OCI-LY1 (cell line): Measurements from ENCODE around the gene RALY.

ENCODE experiments used
- H2AFZ ChIP-seq: fragments of 200-600 bp; sonication (generic), shearing (Covaris generic); 2 replicates; pipeline ENCODE4 v1.6.0; 2014; ENCODE audit warnings: antibody characterized with exemption, mild to moderate bottlenecking, low read length
- H3F3A ChIP-seq: fragments of 200-600 bp; sonication (generic), shearing (Covaris generic); 2 replicates; pipeline ENCODE4 v1.6.0; 2014; ENCODE audit warnings: mild to moderate bottlenecking, antibody characterized with exemption, low read length, moderate library complexity; ENCODE audit not compliant: insufficient read depth
- H3K27ac ChIP-seq: fragments of 200-600 bp; sonication (generic); 2 replicates; pipeline ENCODE4 v1.5.1; 2014; ENCODE audit warnings: low read length, mixed run types, mild to moderate bottlenecking, low read depth; ENCODE audit not compliant: poor library complexity, severe bottlenecking
- H3K27me3 ChIP-seq: fragments of 200-600 bp; sonication (generic); 2 replicates; pipeline ENCODE4 v1.6.0; 2014; ENCODE audit warnings: antibody characterized with exemption, mild to moderate bottlenecking, low read length, moderate library complexity; ENCODE audit not compliant: insufficient read depth
- H3K36me3 ChIP-seq: fragments of 200-600 bp; sonication (generic); 2 replicates; pipeline ENCODE4 v1.6.1; 2014; ENCODE audit warnings: mild to moderate bottlenecking, antibody characterized with exemption, low read length, moderate library complexity, mixed read lengths; ENCODE audit not compliant: insufficient read depth
- H3K4me1 ChIP-seq: fragments of 200-600 bp; sonication (generic); 2 replicates; pipeline ENCODE4 v1.5.1; 2014; ENCODE audit warnings: mild to moderate bottlenecking, low read length, moderate library complexity; ENCODE audit not compliant: insufficient read depth, severe bottlenecking
- H3K4me2 ChIP-seq: fragments of 200-600 bp; sonication (generic), shearing (Covaris generic); 2 replicates; pipeline ENCODE4 v1.6.1; 2014; ENCODE audit warnings: low read length
- H3K4me3 ChIP-seq: fragments of 200-600 bp; sonication (generic); 2 replicates; pipeline ENCODE4 v1.5.1; 2014; ENCODE audit warnings: low read length, low read depth, mild to moderate bottlenecking, mixed read lengths; ENCODE audit not compliant: poor library complexity, severe bottlenecking
- H3K79me2 ChIP-seq: fragments of 200-600 bp; shearing (Covaris generic); 2 replicates; pipeline ENCODE4 v1.6.1; 2016; ENCODE audit warnings: mixed run types, low read length, mixed read lengths; ENCODE audit not compliant: insufficient read depth
- H3K9ac ChIP-seq: fragments of 200-600 bp; sonication (generic), shearing (Covaris generic); 2 replicates; pipeline ENCODE4 v1.6.1; 2014; ENCODE audit warnings: mild to moderate bottlenecking, low read length, mixed read lengths
- H3K9me2 ChIP-seq: fragments of 200-600 bp; sonication (generic), shearing (Covaris generic); 2 replicates; pipeline ENCODE4 v1.6.1; 2014; ENCODE audit warnings: low read depth, mild to moderate bottlenecking, low read length, mixed read lengths
- H3K9me3 ChIP-seq: fragments of 200-600 bp; shearing (Covaris generic); 2 replicates; pipeline ENCODE4 v1.6.1; 2014; ENCODE audit warnings: low read length, mixed read lengths
- H4K20me1 ChIP-seq: fragments of 200-600 bp; sonication (generic), shearing (Covaris generic); 2 replicates; pipeline ENCODE4 v1.6.0; 2016; ENCODE audit warnings: mild to moderate bottlenecking, low read length; ENCODE audit not compliant: insufficient read depth
- EZH2 ChIP-seq: fragments of 200-600 bp; sonication (generic), shearing (Covaris generic); IDR thresholded peaks from 2 replicates; pipeline ENCODE4 v1.8.0; 2017; ENCODE audit warnings: borderline replicate concordance, mixed run types, mild to moderate bottlenecking, antibody characterized with exemption, low read length, moderate library complexity, mixed read lengths
- TF ChIP-seq, protein P1 (sequence below): fragments of 200-600 bp; sonication (generic), shearing (Covaris generic); IDR thresholded peaks from 2 replicates; pipeline ENCODE4 v1.5.1; 2017; ENCODE audit warnings: mild to moderate bottlenecking, antibody characterized with exemption, low read length, moderate library complexity, mixed read lengths

Gene RALY

DNA sequence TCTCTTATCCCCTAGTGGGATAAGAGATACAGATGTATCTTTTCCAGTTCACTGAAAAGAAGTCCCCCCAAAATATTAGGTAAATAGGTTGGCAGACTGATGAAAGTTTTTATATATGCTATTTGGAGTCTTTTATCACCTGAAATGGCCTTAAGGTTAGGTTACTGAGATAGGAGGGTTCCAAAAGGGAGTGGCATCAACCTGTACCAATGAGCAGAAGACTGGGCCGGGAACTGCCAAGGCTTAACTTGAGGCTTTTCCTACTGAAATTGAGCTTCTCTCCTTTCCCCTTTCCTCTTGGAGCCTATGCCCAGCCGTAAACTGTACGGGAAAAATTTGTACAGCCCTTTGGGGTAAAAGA is 76.3 kb downstream of the RALY start:
- H3K9me3 ChIP-seq: no peaks in the 10 kb centered on the region
- TF ChIP-seq, protein P1, sequence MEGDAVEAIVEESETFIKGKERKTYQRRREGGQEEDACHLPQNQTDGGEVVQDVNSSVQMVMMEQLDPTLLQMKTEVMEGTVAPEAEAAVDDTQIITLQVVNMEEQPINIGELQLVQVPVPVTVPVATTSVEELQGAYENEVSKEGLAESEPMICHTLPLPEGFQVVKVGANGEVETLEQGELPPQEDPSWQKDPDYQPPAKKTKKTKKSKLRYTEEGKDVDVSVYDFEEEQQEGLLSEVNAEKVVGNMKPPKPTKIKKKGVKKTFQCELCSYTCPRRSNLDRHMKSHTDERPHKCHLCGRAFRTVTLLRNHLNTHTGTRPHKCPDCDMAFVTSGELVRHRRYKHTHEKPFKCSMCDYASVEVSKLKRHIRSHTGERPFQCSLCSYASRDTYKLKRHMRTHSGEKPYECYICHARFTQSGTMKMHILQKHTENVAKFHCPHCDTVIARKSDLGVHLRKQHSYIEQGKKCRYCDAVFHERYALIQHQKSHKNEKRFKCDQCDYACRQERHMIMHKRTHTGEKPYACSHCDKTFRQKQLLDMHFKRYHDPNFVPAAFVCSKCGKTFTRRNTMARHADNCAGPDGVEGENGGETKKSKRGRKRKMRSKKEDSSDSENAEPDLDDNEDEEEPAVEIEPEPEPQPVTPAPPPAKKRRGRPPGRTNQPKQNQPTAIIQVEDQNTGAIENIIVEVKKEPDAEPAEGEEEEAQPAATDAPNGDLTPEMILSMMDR: no peak
- TF ChIP-seq EZH2: no peak
- H3K27ac ChIP-seq: no peak overlapping the region
- H4K20me1 ChIP-seq: no peaks in the 10 kb centered on the region
- no peak overlapping the region for H3K9ac ChIP-seq
- no peaks in the 10 kb centered on the region for H3K4me1 ChIP-seq
- no peak overlapping the region for H3K4me3 ChIP-seq
- H3K9me2 ChIP-seq: no peaks in the 10 kb centered on the region
- no peak overlapping the region for H3K4me2 ChIP-seq
- H3F3A ChIP-seq: no peaks in the 10 kb centered on the region
- H2AFZ ChIP-seq: no peak overlapping the region
- peaks cover 41% of the 10 kb centered on the region; the same call in 1 of the 2 replicates for H3K36me3 ChIP-seq
- no peaks in the 10 kb centered on the region for H3K79me2 ChIP-seq
- H3K27me3 ChIP-seq: no peaks in the 10 kb centered on the region

DNA sequence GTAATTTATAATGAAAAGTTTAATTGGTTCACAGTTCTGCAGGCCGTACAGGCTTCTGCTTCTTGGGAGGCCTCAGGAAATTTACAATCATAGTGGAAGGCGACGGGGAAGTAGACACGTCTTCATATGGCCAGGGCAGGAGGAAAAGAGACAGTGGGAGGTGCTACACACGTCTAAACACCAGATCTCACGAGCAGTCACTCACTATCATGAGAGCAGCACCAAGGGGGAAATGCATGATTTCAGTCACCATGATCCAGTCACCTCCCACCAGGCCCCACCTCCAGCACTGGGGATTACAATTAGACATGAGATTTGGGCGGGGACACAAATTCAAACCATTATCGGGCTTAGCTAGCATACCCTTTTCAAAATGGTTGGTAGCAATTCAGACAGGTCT is 77.1 kb downstream of the RALY start:
- H4K20me1 ChIP-seq: no peaks in the 10 kb centered on the region
- H3K27me3 ChIP-seq: no peaks in the 10 kb centered on the region
- no peak overlapping the region for H2AFZ ChIP-seq
- H3K36me3 ChIP-seq: peaks cover 37% of the 10 kb centered on the region; the same call in 1 of the 2 replicates
- H3F3A ChIP-seq: no peaks in the 10 kb centered on the region
- H3K79me2 ChIP-seq: no peaks in the 10 kb centered on the region
- H3K4me1 ChIP-seq: no peaks in the 10 kb centered on the region
- H3K9me2 ChIP-seq: no peaks in the 10 kb centered on the region
- H3K9me3 ChIP-seq: no peaks in the 10 kb centered on the region
- no peak overlapping the region for H3K9ac ChIP-seq
- TF ChIP-seq EZH2: no peak
- TF ChIP-seq, protein P1: no peak
- H3K4me2 ChIP-seq: no peak overlapping the region
- H3K27ac ChIP-seq: no peak overlapping the region
- H3K4me3 ChIP-seq: no peak overlapping the region

DNA sequence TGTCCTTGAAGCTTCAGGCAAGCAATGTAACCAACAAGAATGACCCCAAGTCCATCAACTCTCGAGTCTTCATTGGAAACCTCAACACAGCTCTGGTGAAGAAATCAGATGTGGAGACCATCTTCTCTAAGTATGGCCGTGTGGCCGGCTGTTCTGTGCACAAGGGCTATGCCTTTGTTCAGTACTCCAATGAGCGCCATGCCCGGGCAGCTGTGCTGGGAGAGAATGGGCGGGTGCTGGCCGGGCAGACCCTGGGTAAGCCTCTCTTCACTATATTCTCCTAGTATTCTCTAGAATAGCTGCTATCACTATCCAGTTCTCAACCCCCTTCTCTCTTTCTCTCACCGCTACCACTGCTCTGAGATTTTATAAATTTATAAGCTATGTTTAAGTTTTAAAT is 78.4 kb downstream of the RALY start:
- H3K4me1 ChIP-seq: no peaks in the 10 kb centered on the region
- no peak overlapping the region for H2AFZ ChIP-seq
- no peaks in the 10 kb centered on the region for H3K9me2 ChIP-seq
- H3K36me3 ChIP-seq: peaks cover 49% of the 10 kb centered on the region
- H3K9me3 ChIP-seq: no peaks in the 10 kb centered on the region
- H3K4me2 ChIP-seq: no peak overlapping the region
- no peaks in the 10 kb centered on the region for H3K79me2 ChIP-seq
- TF ChIP-seq, protein P1: no peak
- no peak for TF ChIP-seq EZH2
- no peak overlapping the region for H3K9ac ChIP-seq
- H3K27ac ChIP-seq: no peak overlapping the region
- H3K27me3 ChIP-seq: no peaks in the 10 kb centered on the region
- no peak overlapping the region for H3K4me3 ChIP-seq
- no peaks in the 10 kb centered on the region for H4K20me1 ChIP-seq
- no peaks in the 10 kb centered on the region for H3F3A ChIP-seq
